Activated CD4-positive, alpha-beta memory T cell treated with anti-CD3 and anti-CD28 coated beads for 36 hours (primary cell): ENCODE results near the gene DCLK1. TPM values are rescaled to one million over a fixed set of nuclear protein-coding genes. Genes with fewer than 3 reads are reported as not detected.

Experiments
- CTCF ChIA-PET: fragments of 350-600 bp; sonication (Branson Sonifier 250); formaldehyde crosslinking; loops from one replicate; lab custom pipeline; 2021; ENCODE audit warnings: antibody characterized with exemption, inconsistent platforms; lab: Charles Lee
- POLR2A ChIA-PET: fragments of 350-600 bp; sonication (Branson Sonifier 250); formaldehyde crosslinking; loops from one replicate; lab custom pipeline; 2021; ENCODE audit warnings: antibody characterized with exemption; lab: Charles Lee
- DNase-seq: peaks from one replicate; pipeline ENCODE4 v3.0.0-alpha.2; 2020
- H3K27ac Mint-ChIP-seq: one replicate; pipeline ENCODE4 v1.8.0; 2021; ENCODE audit warnings: mixed read lengths
- H3K27me3 Mint-ChIP-seq: one replicate; pipeline ENCODE4 v1.8.0; 2021; ENCODE audit warnings: mixed read lengths
- H3K36me3 Mint-ChIP-seq: one replicate; pipeline ENCODE4 v1.8.0; 2021; ENCODE audit warnings: mixed read lengths
- H3K4me1 Mint-ChIP-seq: one replicate; pipeline ENCODE4 v1.8.0; 2021; ENCODE audit warnings: low read depth, mixed read lengths
- H3K4me3 Mint-ChIP-seq: one replicate; pipeline ENCODE4 v1.8.0; 2021; ENCODE audit warnings: mild to moderate bottlenecking, mixed read lengths
- H3K9me3 Mint-ChIP-seq: one replicate; pipeline ENCODE4 v1.8.0; 2021; ENCODE audit warnings: mixed read lengths
- intact Hi-C: fragments of 100-400 bp; cut with micrococcal nuclease; formaldehyde crosslinking; loops from one replicate; pipeline ENCODE4 v1.15.1; 2023
- total RNA-seq, 2 experiments: library from RNA; stranded (reverse); gene quantifications; one replicate each; pipeline ENCODE4 v1.2.3, GENCODE V29; 2021

The DCLK1 gene
- total RNA-seq, 2 experiments from 2014 or later = not detected

- DNase-seq = no peak
- ChIA-PET CTCF (interaction anchor here (1.1 kb wide), 1 partner anchor 20 kb away, joined by 3 read pairs; no protein-coding TSS in a partner anchor), POLR2A (interaction anchor here (0.6 kb wide), 1 partner anchor 103 kb away, joined by 3 read pairs; no protein-coding TSS in a partner anchor)
- Mint-ChIP-seq H3K27ac (no peak overlapping the region), H3K9me3 (no peaks in the 10 kb centered on the region), H3K4me1 (no peaks in the 10 kb centered on the region), H3K27me3 (no peaks in the 10 kb centered on the region), H3K4me3 (no peak overlapping the region), H3K36me3 (no peaks in the 10 kb centered on the region)
- intact Hi-C loops = no loop called here
Measured at GRCh38 chr13:36096461-36097416, 34.4 kb downstream of the DCLK1 start.

DNA sequence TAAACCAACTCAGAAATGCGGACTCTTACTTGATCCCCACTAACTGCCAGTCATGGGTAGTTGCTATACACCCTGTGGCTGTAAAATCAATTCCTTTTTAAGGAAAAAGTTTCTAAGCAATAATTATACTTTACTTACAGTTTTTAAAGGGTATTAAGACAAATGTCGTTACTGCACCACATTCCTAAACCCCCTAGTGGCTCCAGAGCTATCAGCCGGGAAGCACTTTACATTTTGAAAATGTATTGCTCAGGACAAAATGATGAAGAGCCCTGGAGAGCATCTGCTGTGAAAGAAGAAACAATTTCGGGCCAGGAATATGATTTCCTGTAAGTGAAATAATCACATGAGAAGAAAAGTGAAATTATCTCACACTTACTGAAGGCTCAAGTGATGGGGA is 36.7 kb downstream of the DCLK1 start:
- DNase-seq = no peak
- ChIA-PET POLR2A (no interaction called here), CTCF (no interaction called here)
- H3K9me3 Mint-ChIP-seq = no peaks in the 10 kb centered on the region
- H3K4me3 Mint-ChIP-seq = no peak overlapping the region
- no peaks in the 10 kb centered on the region for H3K36me3 Mint-ChIP-seq
- no peaks in the 10 kb centered on the region for H3K27me3 Mint-ChIP-seq
- intact Hi-C loops = no loop called here
- no peaks in the 10 kb centered on the region for H3K4me1 Mint-ChIP-seq
- H3K27ac Mint-ChIP-seq = no peak overlapping the region

DNA sequence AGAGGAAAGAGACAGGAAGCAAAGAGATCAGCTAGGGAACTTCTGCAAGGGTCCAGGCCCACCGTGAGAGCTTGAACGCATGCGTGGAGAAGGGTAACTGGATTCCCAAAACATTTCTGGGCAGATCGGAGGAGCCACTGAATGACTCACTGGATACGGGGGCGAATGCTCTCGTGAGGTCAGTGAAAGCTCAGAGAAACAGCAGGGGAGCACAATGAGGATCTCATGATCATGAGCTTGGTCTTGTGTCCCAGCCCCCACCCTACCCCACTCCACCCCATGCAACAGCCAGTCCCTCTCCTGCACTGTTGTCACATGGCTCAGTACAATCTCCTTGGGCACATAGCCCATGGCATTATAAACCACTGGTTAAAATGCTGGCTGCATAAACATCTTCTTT is 40.6 kb downstream of the DCLK1 start:
- POLR2A ChIA-PET = no interaction called here
- Mint-ChIP-seq H3K36me3 (no peaks in the 10 kb centered on the region), H3K4me1 (no peaks in the 10 kb centered on the region), H3K27me3 (no peaks in the 10 kb centered on the region), H3K27ac (no peak overlapping the region), H3K9me3 (no peaks in the 10 kb centered on the region), H3K4me3 (no peak overlapping the region)
- intact Hi-C loops = no loop called here
- no peak for DNase-seq
- CTCF ChIA-PET = no interaction called here

DNA sequence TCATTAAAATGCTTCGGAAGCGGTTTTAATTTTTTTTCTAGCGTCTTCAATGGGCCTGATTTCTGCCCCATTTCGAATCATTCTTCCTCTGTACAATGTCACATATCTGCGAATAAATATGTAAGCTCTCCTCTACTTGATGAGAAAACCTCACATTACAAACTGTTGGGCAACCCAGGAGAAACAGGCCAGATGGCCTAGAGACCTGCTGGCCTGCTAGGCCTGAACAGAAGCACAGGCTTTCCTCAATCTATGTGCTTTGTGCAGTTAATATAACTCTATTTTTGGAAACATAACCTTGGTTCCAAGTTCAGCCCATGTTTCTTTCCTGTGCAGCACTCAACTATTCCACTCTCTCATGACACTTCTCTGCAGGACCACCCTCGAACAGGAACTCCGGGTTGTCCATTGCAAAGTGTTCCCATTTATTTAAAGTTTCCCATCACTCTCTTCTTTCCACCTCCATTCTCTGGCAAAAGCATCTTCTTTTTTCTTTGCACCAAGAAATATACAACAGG is 42.0 kb downstream of the DCLK1 start:
- no peak overlapping the region for H3K4me3 Mint-ChIP-seq
- no peaks in the 10 kb centered on the region for H3K27me3 Mint-ChIP-seq
- POLR2A ChIA-PET = no interaction called here
- no peaks in the 10 kb centered on the region for H3K4me1 Mint-ChIP-seq
- intact Hi-C loops = no loop called here
- no peaks in the 10 kb centered on the region for H3K9me3 Mint-ChIP-seq
- CTCF ChIA-PET = no interaction called here
- no peak for DNase-seq
- no peaks in the 10 kb centered on the region for H3K36me3 Mint-ChIP-seq
- H3K27ac Mint-ChIP-seq = no peak overlapping the region

GRCh38 chr13:36088463-36088862 is 42.7 kb downstream of the DCLK1 start:
- no peaks in the 10 kb centered on the region for H3K27me3 Mint-ChIP-seq
- ChIA-PET CTCF (no interaction called here), POLR2A (no interaction called here)
- no peaks in the 10 kb centered on the region for H3K9me3 Mint-ChIP-seq
- H3K27ac Mint-ChIP-seq = no peak overlapping the region
- intact Hi-C loops = no loop called here
- no peaks in the 10 kb centered on the region for H3K36me3 Mint-ChIP-seq
- no peak overlapping the region for H3K4me3 Mint-ChIP-seq
- H3K4me1 Mint-ChIP-seq = no peaks in the 10 kb centered on the region
- no peak for DNase-seq

GRCh38 chr13:36088001-36088400 is 43.2 kb downstream of the DCLK1 start:
- ChIA-PET POLR2A (no interaction called here), CTCF (no interaction called here)
- Mint-ChIP-seq H3K27me3 (no peaks in the 10 kb centered on the region), H3K4me1 (no peaks in the 10 kb centered on the region), H3K4me3 (no peak overlapping the region), H3K27ac (no peak overlapping the region), H3K9me3 (no peaks in the 10 kb centered on the region), H3K36me3 (no peaks in the 10 kb centered on the region)
- intact Hi-C loops = no loop called here
- DNase-seq = no peak

DNA sequence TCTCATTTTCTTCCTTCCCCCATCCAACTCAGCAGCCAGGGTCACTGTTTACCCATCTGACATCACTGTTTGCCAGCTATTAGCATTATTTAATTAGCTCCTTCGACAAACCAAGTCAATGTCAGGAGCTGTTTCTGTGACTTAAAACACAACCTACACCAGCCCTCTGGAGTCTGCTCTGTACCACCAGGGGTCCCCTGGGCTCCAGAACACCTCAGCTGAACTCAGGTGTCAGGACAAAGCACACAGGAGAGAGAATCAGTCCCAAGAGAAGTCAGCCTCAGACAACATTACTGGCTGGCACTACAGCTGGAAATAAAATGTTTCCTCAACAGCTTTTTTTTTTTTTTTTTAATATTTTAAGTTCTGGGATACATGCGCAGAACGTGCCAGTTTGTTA is 45.1 kb downstream of the DCLK1 start:
- DNase-seq = no peak
- Mint-ChIP-seq H3K27me3 (no peaks in the 10 kb centered on the region), H3K4me1 (no peaks in the 10 kb centered on the region), H3K4me3 (no peak overlapping the region), H3K27ac (no peak overlapping the region), H3K36me3 (no peaks in the 10 kb centered on the region), H3K9me3 (no peaks in the 10 kb centered on the region)
- CTCF ChIA-PET = interaction anchor here (0.6 kb wide), 1 partner anchor 109 kb away, joined by 5 read pairs; no protein-coding TSS in a partner anchor
- intact Hi-C loops = no loop called here
- POLR2A ChIA-PET = no interaction called here

GRCh38 chr13:36084131-36084530 is 47.1 kb downstream of the DCLK1 start:
- ChIA-PET CTCF (no interaction called here), POLR2A (no interaction called here)
- Mint-ChIP-seq H3K27me3 (no peaks in the 10 kb centered on the region), H3K27ac (no peak overlapping the region), H3K9me3 (no peaks in the 10 kb centered on the region), H3K4me3 (no peak overlapping the region), H3K36me3 (no peaks in the 10 kb centered on the region), H3K4me1 (no peaks in the 10 kb centered on the region)
- DNase-seq = no peak
- intact Hi-C loops = no loop called here

DNA sequence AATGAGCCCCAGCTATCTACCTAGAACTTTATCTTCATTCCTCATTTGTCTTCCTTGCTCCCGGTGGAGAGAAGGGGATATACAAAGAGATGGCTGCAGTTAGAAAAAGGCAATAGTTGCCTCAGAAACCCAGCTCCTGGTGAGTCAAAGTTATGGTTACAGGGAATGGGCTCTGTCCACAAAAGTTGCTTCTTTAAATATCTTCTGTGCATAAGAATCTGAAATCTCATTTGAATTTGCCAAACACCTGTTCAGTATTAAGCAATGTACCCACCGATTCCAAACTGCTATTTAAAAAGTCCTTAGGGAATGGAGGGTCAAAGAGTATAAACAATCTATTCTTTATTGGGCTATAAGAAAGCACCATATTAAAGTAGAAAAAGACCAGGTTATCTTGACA is 48.4 kb downstream of the DCLK1 start:
- no peaks in the 10 kb centered on the region for H3K27me3 Mint-ChIP-seq
- H3K36me3 Mint-ChIP-seq = no peaks in the 10 kb centered on the region
- H3K4me1 Mint-ChIP-seq = no peaks in the 10 kb centered on the region
- intact Hi-C loops = no loop called here
- DNase-seq = no peak
- no peak overlapping the region for H3K27ac Mint-ChIP-seq
- peaks cover 5% of the 10 kb centered on the region for H3K9me3 Mint-ChIP-seq
- ChIA-PET POLR2A (no interaction called here), CTCF (no interaction called here)
- no peak overlapping the region for H3K4me3 Mint-ChIP-seq

DNA sequence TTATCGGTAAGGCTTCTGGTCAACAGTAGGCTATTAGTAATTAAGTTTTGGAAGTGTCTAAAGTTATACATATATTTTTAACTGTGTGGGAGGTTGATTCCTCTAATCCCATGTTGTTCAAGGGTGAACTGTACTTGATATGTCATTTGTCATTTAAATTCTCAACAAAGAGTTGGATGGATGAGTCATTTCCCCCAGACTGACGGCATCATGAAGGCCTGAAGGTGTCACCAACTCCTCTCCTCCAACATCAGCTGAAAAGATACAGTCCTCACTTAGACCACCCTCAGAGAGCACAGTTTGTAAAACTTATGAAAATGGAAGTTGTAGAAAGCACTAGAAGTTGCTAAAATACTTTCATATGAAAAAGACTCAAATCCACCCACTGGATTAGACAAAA is 48.8 kb downstream of the DCLK1 start:
- DNase-seq = no peak
- H3K27ac Mint-ChIP-seq = no peak overlapping the region
- no peaks in the 10 kb centered on the region for H3K4me1 Mint-ChIP-seq
- intact Hi-C loops = no loop called here
- H3K9me3 Mint-ChIP-seq = peaks cover 5% of the 10 kb centered on the region
- POLR2A ChIA-PET = no interaction called here
- no peaks in the 10 kb centered on the region for H3K27me3 Mint-ChIP-seq
- H3K4me3 Mint-ChIP-seq = no peak overlapping the region
- CTCF ChIA-PET = no interaction called here
- no peaks in the 10 kb centered on the region for H3K36me3 Mint-ChIP-seq

DNA sequence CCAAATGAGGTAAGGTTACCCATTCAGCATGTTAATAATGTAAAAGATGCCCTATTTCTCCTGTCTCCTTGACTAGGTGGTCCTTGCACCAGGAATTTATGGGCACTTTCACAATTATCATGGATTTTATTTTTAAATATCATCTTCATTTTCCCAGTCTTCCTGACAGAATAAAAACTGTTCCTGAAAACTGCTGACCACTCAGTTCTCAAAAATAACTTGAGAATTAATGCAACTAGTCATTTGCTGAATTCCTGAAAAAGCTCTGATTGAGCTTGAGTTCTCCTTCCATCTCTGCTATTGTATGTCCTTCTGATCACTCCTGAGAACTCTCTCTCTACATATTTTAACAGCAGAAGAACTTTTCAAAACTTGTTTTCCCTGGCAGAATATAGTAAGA is 55.0 kb downstream of the DCLK1 start:
- Mint-ChIP-seq H3K27me3 (no peaks in the 10 kb centered on the region), H3K27ac (no peak overlapping the region), H3K4me3 (no peak overlapping the region), H3K4me1 (no peaks in the 10 kb centered on the region), H3K36me3 (no peaks in the 10 kb centered on the region), H3K9me3 (peaks cover 5% of the 10 kb centered on the region)
- intact Hi-C loops = no loop called here
- CTCF ChIA-PET = no interaction called here
- DNase-seq = no peak
- POLR2A ChIA-PET = no interaction called here

- no peaks in the 10 kb centered on the region for H3K4me1 Mint-ChIP-seq
- no peak overlapping the region for H3K27ac Mint-ChIP-seq
- no peak overlapping the region for H3K4me3 Mint-ChIP-seq
- no peak for DNase-seq
- intact Hi-C loops = no loop called here
- H3K36me3 Mint-ChIP-seq = no peaks in the 10 kb centered on the region
- peaks cover 5% of the 10 kb centered on the region for H3K9me3 Mint-ChIP-seq
- POLR2A ChIA-PET = no interaction called here
- CTCF ChIA-PET = no interaction called here
- no peaks in the 10 kb centered on the region for H3K27me3 Mint-ChIP-seq
Measured at GRCh38 chr13:36074659-36075058, 56.5 kb downstream of the DCLK1 start.
